ENCODE data around the gene CELA1. TPM values are rescaled to one million over a fixed set of nuclear protein-coding genes. Genes with fewer than 3 reads are reported as not detected.
"Not testable (repeated sequence)": the region's sequence is repeated elsewhere in the genome, so short reads cannot be mapped to it uniquely, and the experiment has no call there.

Gene CELA1
- total and polyA plus RNA-seq, 2 of the 13 experiments (the other 11 are each of a cell fraction or from before 2014, with no cell fraction given), result not detected

- TF ChIP-seq, protein P1, sequence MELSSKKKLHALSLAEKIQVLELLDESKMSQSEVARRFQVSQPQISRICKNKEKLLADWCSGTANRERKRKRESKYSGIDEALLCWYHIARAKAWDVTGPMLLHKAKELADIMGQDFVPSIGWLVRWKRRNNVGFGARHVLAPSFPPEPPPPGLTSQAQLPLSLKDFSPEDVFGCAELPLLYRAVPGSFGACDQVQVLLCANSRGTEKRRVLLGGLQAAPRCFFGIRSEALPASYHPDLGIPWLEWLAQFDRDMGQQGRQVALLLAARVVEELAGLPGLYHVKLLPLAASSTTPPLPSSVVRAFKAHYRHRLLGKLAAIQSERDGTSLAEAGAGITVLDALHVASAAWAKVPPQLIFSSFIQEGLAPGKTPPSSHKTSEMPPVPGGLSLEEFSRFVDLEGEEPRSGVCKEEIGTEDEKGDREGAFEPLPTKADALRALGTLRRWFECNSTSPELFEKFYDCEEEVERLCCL (CRISPR knock-in tag; IDR thresholded peaks at IDR 0.05; ENCODE audit: borderline replicate concordance), result no peak
- no peak for TF ChIP-seq ADNP (CRISPR knock-in tag; IDR thresholded peaks at IDR 0.05)
- no peak for TF ChIP-seq NCOA5 (CRISPR knock-in tag; IDR thresholded peaks at IDR 0.05)
- TF ChIP-seq ZNF605 (CRISPR knock-in tag; IDR thresholded peaks at IDR 0.05), result no peak
- no peak for TF ChIP-seq RBM39 (IDR thresholded peaks at IDR 0.05; ENCODE audit: low read depth, low read length, poor library complexity, severe bottlenecking)
- no peak for TF ChIP-seq SNRNP70 (IDR thresholded peaks at IDR 0.05; ENCODE audit: low read depth, low read length)
- no peak for TF ChIP-seq HNF4A (CRISPR knock-in tag; IDR thresholded peaks at IDR 0.05)
Observed at GRCh38 chr12:51318846-51319599, 27.5 kb downstream of the CELA1 start (continued).

DNA sequence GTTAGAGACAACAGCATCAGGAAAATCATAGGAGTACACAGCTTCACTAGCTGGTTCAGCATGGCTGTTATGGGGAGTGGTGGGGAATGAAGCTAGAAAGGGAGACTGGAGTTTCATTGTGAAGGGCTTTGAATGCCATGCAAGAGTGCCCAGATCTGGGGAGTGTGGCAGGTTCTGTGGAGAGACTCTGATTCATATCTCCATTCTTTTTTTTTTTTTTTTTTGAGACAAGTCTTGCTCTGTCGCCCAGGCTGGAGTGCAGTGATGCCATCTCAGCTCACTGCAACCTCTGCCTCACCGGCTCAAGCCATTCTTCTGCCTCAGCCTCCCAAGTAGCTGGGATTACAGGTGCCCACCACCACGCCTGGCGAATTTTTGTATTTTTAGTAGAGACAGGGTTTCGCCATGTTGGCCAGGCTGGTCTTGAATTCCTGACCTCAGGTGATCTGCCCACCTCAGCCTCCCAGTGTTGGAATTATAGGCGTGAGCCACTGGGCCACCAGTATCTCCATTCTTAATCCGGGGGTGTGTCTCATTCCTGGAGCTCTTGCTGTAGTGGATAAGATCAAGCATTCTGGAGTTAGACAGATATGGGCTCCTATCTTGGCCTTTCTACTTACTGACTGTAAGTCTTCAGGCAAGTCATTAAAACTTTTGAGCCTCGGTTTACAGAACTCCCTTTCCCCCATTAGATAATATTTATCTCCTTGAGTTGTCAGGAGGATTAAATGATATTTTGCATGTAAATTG is 28.2 kb downstream of the CELA1 start:
- FAIRE-seq; H4K20me1 ChIP-seq (ENCODE audit: insufficient read depth, low read length); in situ Hi-C loops (cut with HindIII; ENCODE audit: extremely low pct_ligation_motif_present, low pct_unique_long_range_greater_than_20kb); H3K36me3 ChIP-seq (replicated peaks in 1 of 2; ENCODE audit: control insufficient read depth in 1 of 2, insufficient read depth in 2 of 2, low read length in 2 of 2); intact Hi-C loops (cut with micrococcal nuclease; ENCODE audit: unreplicated experiment); H3K9me3 ChIP-seq (ENCODE audit: low read length); H3K4me1 ChIP-seq (ENCODE audit: insufficient read depth, low read length); DNase-seq (ENCODE audit: low spot score); CTCF ChIA-PET (ENCODE audit: low intra/inter-chr PET ratio, low total read pairs); H3K4me3 ChIP-seq (replicated peaks in 1 of 3; ENCODE audit: insufficient read depth in 1 of 3, low read depth in 2 of 3, low read length in 3 of 3); POLR2A ChIA-PET; BruUV-seq (replicated peaks); ATAC-seq; H3K27ac ChIP-seq (ENCODE audit: extremely low read length, insufficient read depth, low read length); H2AFZ ChIP-seq (ENCODE audit: low read length); H3K27me3 ChIP-seq (ENCODE audit: control insufficient read depth in 1 of 2, insufficient read depth in 2 of 2, low read length in 2 of 2); H3K79me2 ChIP-seq (ENCODE audit: insufficient read depth, low read length); H3K9ac ChIP-seq (ENCODE audit: insufficient read depth, low read depth, low read length); H3K4me2 ChIP-seq (ENCODE audit: low read depth, low read length): not testable (repeated sequence)
- WGBS (ENCODE audit: low lambda C conversion rate), result 61% methylated on average over 8 of the region's 8 CpGs

Measured in HepG2 (cell line).